Spleen (tissue), 7 donors: ENCODE data around the gene ANKK1.

ENCODE experiments used
- POLR2A ChIP-seq, 3 donors: fragments of 450-650 bp; IDR thresholded peaks; one replicate each; pipeline ENCODE4 v1.5.1; 2017; ENCODE audit warnings: antibody characterized with exemption in 3 of 3, mild to moderate bottlenecking in 1 of 3
- POLR2AphosphoS5 ChIP-seq, 3 donors: sonication (generic); formaldehyde crosslinking; IDR thresholded peaks; one replicate each; pipeline ENCODE4 v1.5.1; 2017; ENCODE audit warnings: antibody characterized with exemption in 3 of 3
- TF ChIP-seq, protein P1 (sequence below), 11 experiments: fragments of 200-600 bp in 7 of 11; fragments of 450-650 bp in 4 of 11; sonication (generic) in 4 of 11; IDR thresholded peaks in 8 of 11; conservative IDR thresholded peaks in 3 of 11; 1 replicate in 7 of 11; 2 replicates in 4 of 11; pipeline versions ENCODE4 v1.4.0 to v1.8.0; 2016 to 2021; ENCODE audit warnings: antibody characterized with exemption in 11 of 11, inconsistent platforms in 4 of 11, mild to moderate bottlenecking in 1 of 11
- donor health status: DM: no; HTN: no; CAD: no; lungs with moderate emphysema.
- donor health status: DM: no; HTN: no; CAD: no.
- donor health status: DM: no; HTN: no; CAD: no.

DNA sequence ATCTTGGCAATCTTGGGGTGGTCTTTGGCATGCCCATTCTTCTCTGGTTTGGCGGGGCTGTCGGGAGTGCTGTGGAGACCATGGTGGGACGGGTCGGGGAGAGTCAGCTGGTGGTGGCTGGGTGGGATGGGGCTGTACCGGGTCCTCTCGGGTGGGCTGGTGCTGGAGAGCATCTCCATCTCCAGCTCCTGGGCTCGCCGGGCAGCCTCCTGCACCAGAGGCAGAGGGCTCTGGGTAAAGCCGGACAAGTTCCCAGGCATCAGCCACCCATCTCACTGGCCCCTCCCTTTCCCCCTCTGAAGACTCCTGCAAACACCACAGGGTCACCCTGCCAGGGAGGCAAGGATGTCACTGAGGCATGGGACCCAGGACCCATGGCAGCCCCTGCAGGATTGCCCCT, 25.1 kb downstream of the ANKK1 start:
- TF ChIP-seq, protein P1, sequence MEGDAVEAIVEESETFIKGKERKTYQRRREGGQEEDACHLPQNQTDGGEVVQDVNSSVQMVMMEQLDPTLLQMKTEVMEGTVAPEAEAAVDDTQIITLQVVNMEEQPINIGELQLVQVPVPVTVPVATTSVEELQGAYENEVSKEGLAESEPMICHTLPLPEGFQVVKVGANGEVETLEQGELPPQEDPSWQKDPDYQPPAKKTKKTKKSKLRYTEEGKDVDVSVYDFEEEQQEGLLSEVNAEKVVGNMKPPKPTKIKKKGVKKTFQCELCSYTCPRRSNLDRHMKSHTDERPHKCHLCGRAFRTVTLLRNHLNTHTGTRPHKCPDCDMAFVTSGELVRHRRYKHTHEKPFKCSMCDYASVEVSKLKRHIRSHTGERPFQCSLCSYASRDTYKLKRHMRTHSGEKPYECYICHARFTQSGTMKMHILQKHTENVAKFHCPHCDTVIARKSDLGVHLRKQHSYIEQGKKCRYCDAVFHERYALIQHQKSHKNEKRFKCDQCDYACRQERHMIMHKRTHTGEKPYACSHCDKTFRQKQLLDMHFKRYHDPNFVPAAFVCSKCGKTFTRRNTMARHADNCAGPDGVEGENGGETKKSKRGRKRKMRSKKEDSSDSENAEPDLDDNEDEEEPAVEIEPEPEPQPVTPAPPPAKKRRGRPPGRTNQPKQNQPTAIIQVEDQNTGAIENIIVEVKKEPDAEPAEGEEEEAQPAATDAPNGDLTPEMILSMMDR (IDR thresholded peaks at IDR 0.05 in 8 of 11, conservative IDR thresholded peaks at IDR 0.05 in 3 of 11): no peak
- no peak for TF ChIP-seq POLR2AphosphoS5 (IDR thresholded peaks at IDR 0.05)
- no peak for TF ChIP-seq POLR2A (IDR thresholded peaks at IDR 0.05)
